ENCODE data around the gene UMODL1. TPM values are rescaled to one million over a fixed set of nuclear protein-coding genes. Genes with fewer than 3 reads are reported as not detected.

Gene UMODL1
- total and polyA plus RNA-seq, 12 donors: 0.10 to 0.79 (median 0.17) TPM; not detected in 9

DNA sequence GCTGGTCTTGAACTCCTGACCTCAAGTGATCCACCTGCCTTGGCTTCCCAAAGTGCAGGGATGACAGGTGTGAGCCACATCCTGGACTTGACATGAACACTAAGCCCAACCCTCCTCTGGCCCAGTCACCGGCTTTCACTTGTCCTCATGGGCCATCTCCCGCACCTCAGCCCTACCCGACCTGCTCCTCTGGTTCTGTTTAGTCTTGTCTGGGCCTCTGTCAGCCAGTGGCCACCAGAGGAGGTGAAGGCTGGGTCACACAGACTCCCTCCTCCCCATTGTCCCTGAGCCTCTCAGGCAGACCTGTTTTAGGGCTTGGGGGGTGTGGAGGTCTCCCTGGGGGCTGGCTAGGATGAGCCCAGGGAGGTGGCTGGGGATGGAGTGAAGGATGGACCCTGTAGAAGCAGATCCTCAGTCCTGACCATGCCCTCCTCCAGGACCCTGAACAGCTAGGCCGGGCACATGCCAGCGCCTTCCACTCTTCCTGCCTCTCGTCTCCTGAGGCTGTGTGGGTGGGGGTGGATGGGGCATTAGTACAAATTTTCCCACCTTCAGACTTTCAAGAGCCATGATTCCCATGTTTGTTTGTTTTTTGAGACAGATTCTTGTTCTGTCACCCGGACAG, 26.1 kb upstream of the UMODL1 start:
- Histone ChIP-seq H3K9me3 (replicated peaks in 1 of 3) (no peaks in the 10 kb centered on the region), H3K4me1 (replicated peaks in 1 of 2) (peaks cover 5 to 18% of the 10 kb centered on the region in 2 donors), H3K27ac (no peak overlapping the region), H3K4me3 (no peak overlapping the region), H3K27me3 (no peaks in the 10 kb centered on the region), H3K36me3 (replicated peaks in 1 of 2) (no peaks in the 10 kb centered on the region)
- no peak for DNase-seq
- WGBS, 4 donors: 94 to 100% (median 98%) methylated on average over 7 of the region's 7 CpGs
- TF ChIP-seq, protein P1, sequence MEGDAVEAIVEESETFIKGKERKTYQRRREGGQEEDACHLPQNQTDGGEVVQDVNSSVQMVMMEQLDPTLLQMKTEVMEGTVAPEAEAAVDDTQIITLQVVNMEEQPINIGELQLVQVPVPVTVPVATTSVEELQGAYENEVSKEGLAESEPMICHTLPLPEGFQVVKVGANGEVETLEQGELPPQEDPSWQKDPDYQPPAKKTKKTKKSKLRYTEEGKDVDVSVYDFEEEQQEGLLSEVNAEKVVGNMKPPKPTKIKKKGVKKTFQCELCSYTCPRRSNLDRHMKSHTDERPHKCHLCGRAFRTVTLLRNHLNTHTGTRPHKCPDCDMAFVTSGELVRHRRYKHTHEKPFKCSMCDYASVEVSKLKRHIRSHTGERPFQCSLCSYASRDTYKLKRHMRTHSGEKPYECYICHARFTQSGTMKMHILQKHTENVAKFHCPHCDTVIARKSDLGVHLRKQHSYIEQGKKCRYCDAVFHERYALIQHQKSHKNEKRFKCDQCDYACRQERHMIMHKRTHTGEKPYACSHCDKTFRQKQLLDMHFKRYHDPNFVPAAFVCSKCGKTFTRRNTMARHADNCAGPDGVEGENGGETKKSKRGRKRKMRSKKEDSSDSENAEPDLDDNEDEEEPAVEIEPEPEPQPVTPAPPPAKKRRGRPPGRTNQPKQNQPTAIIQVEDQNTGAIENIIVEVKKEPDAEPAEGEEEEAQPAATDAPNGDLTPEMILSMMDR (IDR thresholded peaks at IDR 0.05): no peak
- TF ChIP-seq POLR2A (IDR thresholded peaks at IDR 0.05): no peak
- intact Hi-C loops (cut with DNase I): no loop called here

DNA sequence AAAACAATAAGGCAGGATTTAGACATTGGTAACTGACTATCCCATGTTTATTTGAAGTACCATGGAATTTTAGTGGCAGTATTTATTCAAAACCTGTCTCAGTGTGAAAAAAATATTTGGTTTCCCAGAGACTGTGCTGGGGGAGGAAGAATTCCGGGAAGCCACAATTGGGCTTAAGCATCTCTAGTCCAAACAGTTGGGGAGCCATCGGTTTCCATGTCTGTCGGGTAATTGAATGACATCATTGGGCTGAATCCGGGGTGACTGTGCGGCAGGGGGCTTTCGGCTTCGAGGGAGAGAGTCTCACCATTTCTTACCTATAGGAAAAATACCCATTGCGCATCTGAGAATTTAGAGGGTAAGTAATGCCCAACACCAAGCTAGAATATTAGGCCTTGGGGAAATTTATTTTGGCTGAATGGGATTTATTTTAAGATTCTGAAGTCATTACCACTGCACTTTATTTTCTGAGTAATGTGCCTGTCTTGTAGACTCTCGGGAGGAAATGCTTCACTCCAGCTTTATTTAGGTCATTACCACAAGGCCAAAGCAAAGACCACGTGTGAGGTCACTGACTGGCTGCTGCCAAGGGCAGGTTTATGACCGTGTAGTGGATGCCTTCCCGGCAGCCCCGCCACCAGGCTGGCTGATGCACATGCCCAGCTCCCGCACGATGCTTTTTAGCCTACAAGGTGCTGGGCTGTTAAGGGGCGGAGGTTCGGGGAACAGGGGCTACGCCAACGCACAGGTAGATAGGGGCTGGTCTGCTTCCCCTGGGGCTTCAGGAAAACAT, 23.1 kb upstream of the UMODL1 start:
- intact Hi-C loops (cut with DNase I): no loop called here
- Histone ChIP-seq H3K27ac (peak overlapping the region; percentile 71 to 88 (median 84)), H3K4me1 (replicated peaks in 1 of 2) (peaks cover 5 to 12% of the 10 kb centered on the region in 2 donors), H3K9me3 (replicated peaks in 1 of 3) (no peaks in the 10 kb centered on the region), H3K27me3 (no peaks in the 10 kb centered on the region), H3K36me3 (replicated peaks in 1 of 2) (no peaks in the 10 kb centered on the region), H3K4me3 (no peak overlapping the region)
- 41 to 45% (median 43%) methylated on average over 13 to 19 of the region's 19 CpGs for WGBS, 4 donors
- TF ChIP-seq, protein P1 (IDR thresholded peaks at IDR 0.05): peak in 2 of 6 experiments; percentile 21 to 43
- peak in 1 of 2 donors; percentile 47 for TF ChIP-seq POLR2A (IDR thresholded peaks at IDR 0.05)
- peak; percentile 88 to 97 (median 95) for DNase-seq

DNA sequence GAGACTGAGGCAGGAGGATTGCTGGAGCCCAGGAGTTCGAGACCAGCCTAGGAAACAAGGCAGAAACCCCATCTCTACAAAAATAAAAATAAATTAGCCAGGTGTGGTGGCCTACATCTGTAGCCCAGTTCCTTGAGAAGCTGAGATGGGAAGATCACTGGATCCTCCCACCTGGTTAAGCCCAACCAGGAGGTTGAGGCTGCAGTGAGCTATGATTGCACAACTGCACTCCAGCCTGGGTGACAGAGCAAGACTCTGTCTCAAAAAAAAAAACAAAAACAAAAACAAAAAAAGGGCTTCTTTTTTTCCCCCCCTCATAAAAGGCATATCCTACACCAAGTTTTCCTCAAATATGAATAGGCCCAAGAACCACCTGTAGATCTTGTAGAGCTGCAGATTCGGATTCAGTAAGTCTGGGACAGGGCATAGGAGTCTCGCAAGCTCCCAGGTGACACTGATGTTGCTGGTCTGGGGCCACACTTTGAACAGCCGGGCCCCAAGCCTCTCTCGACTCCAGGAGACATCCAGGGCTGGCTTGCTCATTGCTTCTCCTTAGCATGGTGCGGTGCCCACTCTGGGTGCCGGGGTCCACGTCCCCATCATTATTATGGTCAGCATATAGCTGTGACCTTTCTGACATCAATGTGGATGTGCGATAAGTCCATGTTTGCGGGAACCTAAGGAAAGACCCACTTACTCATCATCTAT, 22.1 kb upstream of the UMODL1 start:
- Histone ChIP-seq H3K4me3 (no peak overlapping the region), H3K27me3 (no peaks in the 10 kb centered on the region), H3K27ac (peak overlapping the region in 3 of 5 donors; percentile 61 to 88 (median 84)), H3K9me3 (replicated peaks in 1 of 3) (no peaks in the 10 kb centered on the region), H3K4me1 (replicated peaks in 1 of 2) (peaks cover 5 to 12% of the 10 kb centered on the region in 2 donors), H3K36me3 (replicated peaks in 1 of 2) (no peaks in the 10 kb centered on the region)
- WGBS, 4 donors: 95 to 97% (median 95%) methylated on average over 7 to 10 of the region's 10 CpGs
- TF ChIP-seq, protein P1 (IDR thresholded peaks at IDR 0.05): no peak
- no peak for DNase-seq
- intact Hi-C loops (cut with DNase I): no loop called here

Data from adrenal gland (tissue), 12 donors.